Activated CD8-positive, alpha-beta T cell treated with anti-CD3 and anti-CD28 coated beads, Interleukin-2, amount 10 ng/mL, durations not matched to agents 7 days and 5 days (primary cell): ENCODE data around the gene IFNAR1. TPM values are rescaled to one million over a fixed set of nuclear protein-coding genes. Genes with fewer than 3 reads are reported as not detected.

Experiments used
- ATAC-seq: fragments of 150-1000 bp; cut with Tn5 transposase; one replicate; pipeline ENCODE4 v1.10.0; 2021; ENCODE audit warnings: moderate library complexity
- CTCF ChIA-PET: fragments of 350-600 bp; sonication (Branson Sonifier 250); formaldehyde crosslinking; loops from one replicate; lab custom pipeline; 2021; ENCODE audit warnings: antibody characterized with exemption; lab: Charles Lee
- POLR2A ChIA-PET: fragments of 350-600 bp; sonication (Branson Sonifier 250); formaldehyde crosslinking; loops from one replicate; lab custom pipeline; 2021; ENCODE audit warnings: antibody characterized with exemption; lab: Charles Lee
- DNase-seq: peaks from one replicate; pipeline ENCODE4 v3.0.0-alpha.2; 2020
- H3K27ac Mint-ChIP-seq: one replicate; pipeline ENCODE4 v1.8.0; 2021; ENCODE audit warnings: mild to moderate bottlenecking, mixed read lengths
- H3K27me3 Mint-ChIP-seq: one replicate; pipeline ENCODE4 v1.8.0; 2021; ENCODE audit warnings: low read depth, mixed read lengths
- H3K36me3 Mint-ChIP-seq: one replicate; pipeline ENCODE4 v1.8.0; 2021; ENCODE audit warnings: low read depth, mixed read lengths
- H3K4me1 Mint-ChIP-seq: one replicate; pipeline ENCODE4 v1.8.0; 2021; ENCODE audit warnings: low read depth, mixed read lengths
- H3K4me3 Mint-ChIP-seq: one replicate; pipeline ENCODE4 v1.8.0; 2021; ENCODE audit warnings: mild to moderate bottlenecking, mixed read lengths
- H3K9me3 Mint-ChIP-seq: one replicate; pipeline ENCODE4 v1.8.0; 2022; ENCODE audit warnings: mixed read lengths; ENCODE audit not compliant: insufficient read depth
- total RNA-seq, 2 experiments: library from RNA; stranded (reverse); gene quantifications; one replicate each; pipeline ENCODE4 v1.2.3, GENCODE V29; 2021

IFNAR1 gene
- total RNA-seq, 2 experiments from 2014 or later, result 32.5 to 35.4 TPM

DNA sequence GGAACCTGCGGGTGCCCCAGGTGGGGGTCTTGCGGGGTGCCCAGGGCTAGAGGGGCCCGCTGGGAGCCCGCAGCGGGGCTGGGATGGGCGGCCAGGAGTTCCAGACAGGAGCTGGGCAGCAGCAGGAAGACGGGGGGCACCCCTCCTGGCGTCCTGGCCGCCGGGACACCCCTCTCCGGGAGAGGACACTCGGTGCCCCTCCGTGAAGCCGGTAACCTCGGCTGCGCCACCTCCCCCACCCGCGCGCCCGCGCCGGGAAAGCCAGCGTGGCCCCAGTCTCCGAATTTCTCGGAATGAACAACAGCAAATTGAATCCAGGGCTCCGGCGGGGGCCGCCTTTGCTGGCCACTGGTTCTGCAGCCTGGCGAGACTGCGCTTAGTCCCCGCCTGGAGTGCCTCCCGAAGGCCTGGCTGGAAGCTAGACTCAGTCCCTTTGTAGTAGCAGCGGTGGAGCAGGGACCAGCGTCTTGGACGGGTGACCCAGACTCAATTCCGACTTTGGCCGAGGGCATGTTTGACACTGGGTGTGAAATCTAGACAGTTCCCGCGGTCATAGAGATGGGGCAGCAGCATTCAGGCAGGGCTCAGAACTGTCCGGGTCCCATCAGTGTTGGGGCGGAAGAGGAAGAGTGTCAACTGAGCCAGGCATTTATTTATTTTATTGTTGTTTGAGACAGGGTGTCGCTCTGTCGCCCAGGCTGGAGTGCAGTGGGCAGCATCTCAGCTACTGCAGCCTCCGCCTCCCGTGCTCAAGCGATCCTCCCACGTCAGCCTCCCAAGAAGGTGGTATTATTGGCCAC, 79.2 kb downstream of the IFNAR1 start:
- Mint-ChIP-seq H3K4me3 (peak overlapping the region; percentile 79), H3K27ac (peak overlapping the region; percentile 77), H3K9me3 (no peaks in the 10 kb centered on the region), H3K36me3 (peaks cover 7% of the 10 kb centered on the region), H3K27me3 (peaks cover 24% of the 10 kb centered on the region), H3K4me1 (peaks cover 48% of the 10 kb centered on the region)
- ATAC-seq, result peak; percentile 29
- CTCF ChIA-PET, result interaction anchor here (0.7 to 1.6 kb wide), 4 partner anchors 9 to 207 kb away, joined by 3 to 4 read pairs (median 3); no protein-coding TSS in a partner anchor
- DNase-seq, result no peak
- POLR2A ChIA-PET, result no interaction called here

DNA sequence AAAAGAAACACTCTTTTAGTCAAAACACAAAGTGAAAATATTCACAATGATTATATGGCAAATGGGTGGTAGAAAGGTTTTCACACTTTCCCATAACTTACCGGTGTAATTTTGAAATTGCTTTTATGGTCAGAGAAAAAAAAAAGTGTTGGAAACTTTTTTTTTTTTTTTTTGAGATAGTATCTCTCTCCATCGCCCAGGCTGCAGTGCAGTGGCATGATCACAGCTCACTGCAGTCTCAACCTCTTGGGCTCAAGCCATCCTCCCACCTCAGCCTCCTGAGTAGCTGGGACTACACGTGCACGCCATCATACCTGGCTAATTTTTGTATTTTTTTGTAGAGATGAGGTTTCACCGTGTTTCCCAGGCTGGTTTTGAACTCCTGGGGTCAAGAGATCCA, 81.7 kb downstream of the IFNAR1 start:
- POLR2A ChIA-PET, result interaction anchor here (1.3 kb wide), 1 partner anchor 28 kb away, joined by 3 read pairs; no protein-coding TSS in a partner anchor
- CTCF ChIA-PET, result interaction anchor here (2.1 kb wide), 1 partner anchor 45 kb away, joined by 8 read pairs; no protein-coding TSS in a partner anchor
- no peak overlapping the region for H3K27ac Mint-ChIP-seq
- H3K27me3 Mint-ChIP-seq, result peaks cover 18% of the 10 kb centered on the region
- no peaks in the 10 kb centered on the region for H3K9me3 Mint-ChIP-seq
- peaks cover 7% of the 10 kb centered on the region for H3K36me3 Mint-ChIP-seq
- peaks cover 31% of the 10 kb centered on the region for H3K4me1 Mint-ChIP-seq
- H3K4me3 Mint-ChIP-seq, result no peak overlapping the region
- no peak for ATAC-seq
- no peak for DNase-seq

Other genes starting within 250 kb of the IFNAR1 start
- 10 to 100 TPM; 54.6 to 62.4 TPM for gene IFNAR2, start 95.0 kb upstream of the IFNAR1 start, total RNA-seq
- gene IL10RB, start 58.6 kb upstream of the IFNAR1 start, total RNA-seq, result 10 to 100 TPM; 37.1 to 44.2 TPM
- gene IFNGR2, start 78.4 kb downstream of the IFNAR1 start, total RNA-seq, result 1 to 10 TPM; 6.5 to 8.2 TPM
- 10 to 100 TPM; 34.9 to 37.5 TPM for gene TMEM50B, start 155.0 kb downstream of the IFNAR1 start, total RNA-seq
- gene DNAJC28, start 166.7 kb downstream of the IFNAR1 start, total RNA-seq, result under 1 TPM; 0.40 to 0.73 TPM
- gene GART, start 217.1 kb downstream of the IFNAR1 start, total RNA-seq, result 100 to 1,000 TPM; 138 to 147 TPM
- 100 to 1,000 TPM; 284 to 285 TPM for gene SON, start 218.1 kb downstream of the IFNAR1 start, total RNA-seq